H9 (cell line): ENCODE measurements around the gene ALKBH2. TPM values are rescaled to one million over a fixed set of nuclear protein-coding genes. Genes with fewer than 3 reads are reported as not detected.
A peak's percentile ranks its signal among the peaks of the same experiment; 100 is the strongest.

Source experiments
- DNase-seq: peaks from one replicate; pipeline ENCODE4 v3.0.0-alpha.2; 2017
- H2AFZ ChIP-seq: one replicate; pipeline ENCODE4 v1.6.1; 2013; ENCODE audit warnings: mild to moderate bottlenecking, low read length, control low read depth, moderate library complexity
- H2AK5ac ChIP-seq: 2 replicates; pipeline ENCODE4 v1.6.1; 2013; ENCODE audit warnings: low read length, control low read depth, mixed read lengths; ENCODE audit not compliant: insufficient read length
- H2BK120ac ChIP-seq: one replicate; pipeline ENCODE4 v1.6.1; 2013; ENCODE audit warnings: low read depth, mild to moderate bottlenecking, low read length, control low read depth, inconsistent platforms; ENCODE audit not compliant: poor library complexity, severe bottlenecking
- H2BK12ac ChIP-seq: 2 replicates; pipeline ENCODE4 v1.6.1; 2013; ENCODE audit warnings: low read length, control low read depth, mixed read lengths, low read depth; ENCODE audit not compliant: insufficient read length
- H2BK15ac ChIP-seq: 2 replicates; pipeline ENCODE4 v1.6.1; 2013; ENCODE audit warnings: low read depth, low read length, control low read depth
- H2BK20ac ChIP-seq: one replicate; pipeline ENCODE4 v1.6.1; 2013; ENCODE audit warnings: low read depth, mild to moderate bottlenecking, low read length, control low read depth, inconsistent platforms; ENCODE audit not compliant: poor library complexity, severe bottlenecking
- H2BK5ac ChIP-seq: 2 replicates; pipeline ENCODE4 v1.6.1; 2013; ENCODE audit warnings: low read length, control low read depth, mixed read lengths; ENCODE audit not compliant: insufficient read length
- H3K14ac ChIP-seq: 2 replicates; pipeline ENCODE4 v1.6.1; 2013; ENCODE audit warnings: low read length, control low read depth; ENCODE audit not compliant: insufficient read depth
- H3K18ac ChIP-seq: 2 replicates; pipeline ENCODE4 v1.6.1; 2013; ENCODE audit warnings: low read depth, mild to moderate bottlenecking, mixed read lengths, low read length, control low read depth; ENCODE audit not compliant: insufficient read length
- H3K23ac ChIP-seq: 2 replicates; pipeline ENCODE4 v1.6.1; 2013; ENCODE audit warnings: low read length, control low read depth, mixed read lengths, low read depth; ENCODE audit not compliant: insufficient read length
- H3K23me2 ChIP-seq: 2 replicates; pipeline ENCODE4 v1.6.1; 2013; ENCODE audit warnings: low read depth, mild to moderate bottlenecking, mixed read lengths, low read length, control low read depth; ENCODE audit not compliant: insufficient read length, poor library complexity, severe bottlenecking
- H3K27ac ChIP-seq: 2 replicates; pipeline ENCODE4 v1.5.1; 2013; ENCODE audit warnings: low read length, control low read depth, mixed read lengths, low read depth; ENCODE audit not compliant: insufficient read length
- H3K27me3 ChIP-seq: 2 replicates; pipeline ENCODE4 v1.6.1; 2013; ENCODE audit warnings: low read length, control low read depth, inconsistent platforms; ENCODE audit not compliant: insufficient read depth
- H3K4ac ChIP-seq: 2 replicates; pipeline ENCODE4 v1.6.1; 2013; ENCODE audit warnings: low read depth, mild to moderate bottlenecking, control low read depth, inconsistent platforms, low read length, moderate library complexity
- H3K4me1 ChIP-seq: 2 replicates; pipeline ENCODE4 v1.6.1; 2013; ENCODE audit warnings: low read length, control low read depth, inconsistent platforms; ENCODE audit not compliant: insufficient read depth
- H3K4me2 ChIP-seq: 2 replicates; pipeline ENCODE4 v1.6.1; 2013; ENCODE audit warnings: low read length, control low read depth, mixed read lengths; ENCODE audit not compliant: insufficient read length, insufficient read depth
- H3K56ac ChIP-seq: 2 replicates; pipeline ENCODE4 v1.6.1; 2013; ENCODE audit warnings: low read depth, mild to moderate bottlenecking, mixed read lengths, low read length, control low read depth; ENCODE audit not compliant: insufficient read length
- H3K79me1 ChIP-seq: 2 replicates; pipeline ENCODE4 v1.6.1; 2013; ENCODE audit warnings: low read depth, mild to moderate bottlenecking, moderate library complexity, low read length, control low read depth, inconsistent platforms; ENCODE audit not compliant: insufficient read depth, poor library complexity, severe bottlenecking
- H3K79me2 ChIP-seq: 2 replicates; pipeline ENCODE4 v1.6.1; 2013; ENCODE audit warnings: low read length, control low read depth, inconsistent platforms; ENCODE audit not compliant: insufficient read depth
- H3K9ac ChIP-seq: 2 replicates; pipeline ENCODE4 v1.6.1; 2013; ENCODE audit warnings: low read length, control low read depth, mixed read lengths; ENCODE audit not compliant: insufficient read length; ENCODE audit errors: extremely low read depth
- H3K9me3 ChIP-seq: one replicate; pipeline ENCODE4 v1.6.1; 2013; ENCODE audit warnings: low read depth, low read length, inconsistent platforms; ENCODE audit not compliant: control insufficient read depth
- H3T11ph ChIP-seq: one replicate; pipeline ENCODE4 v1.6.1; 2013; ENCODE audit warnings: mild to moderate bottlenecking, low read length, control low read depth, inconsistent platforms
- H4K20me1 ChIP-seq: one replicate; pipeline ENCODE4 v1.6.1; 2013; ENCODE audit not compliant: control insufficient read depth, insufficient read length, insufficient read depth
- H4K5ac ChIP-seq: 2 replicates; pipeline ENCODE4 v1.6.1; 2013; ENCODE audit warnings: low read depth, mild to moderate bottlenecking, mixed read lengths, low read length, control low read depth; ENCODE audit not compliant: insufficient read length
- H4K8ac ChIP-seq: replicated peaks from 2 replicates; pipeline ENCODE4 v1.6.1; 2013; ENCODE audit warnings: low read length, control low read depth, mixed read lengths, low read depth; ENCODE audit not compliant: insufficient read length
- H4K91ac ChIP-seq: 2 replicates; pipeline ENCODE4 v1.6.1; 2013; ENCODE audit warnings: low read depth, mild to moderate bottlenecking, moderate library complexity, mixed read lengths, low read length, control low read depth; ENCODE audit not compliant: insufficient read length
- H3K27ac Mint-ChIP-seq, 3 experiments: 2 replicates in 2 of 3; 3 replicates in 1 of 3; pipeline ENCODE4 v1.8.0; 2020 to 2021; ENCODE audit warnings: mixed read lengths in 3 of 3, mild to moderate bottlenecking in 1 of 3, moderate library complexity in 1 of 3
- H3K27me3 Mint-ChIP-seq: 2 replicates; pipeline ENCODE4 v1.8.0; 2021; ENCODE audit warnings: low read depth, mild to moderate bottlenecking, moderate library complexity, mixed read lengths
- H3K36me3 Mint-ChIP-seq, 3 experiments: 2 replicates in 2 of 3; 3 replicates in 1 of 3; pipeline ENCODE4 v1.8.0; 2020 to 2021; ENCODE audit warnings: low read depth in 3 of 3, mixed read lengths in 3 of 3; ENCODE audit not compliant: insufficient read depth in 1 of 3
- H3K4me1 Mint-ChIP-seq, 2 experiments: 2 replicates each; pipeline ENCODE4 v1.8.0; 2020; ENCODE audit warnings: mixed read lengths in 2 of 2
- H3K4me3 Mint-ChIP-seq, 2 experiments: 2 replicates in 1 of 2; 3 replicates in 1 of 2; pipeline ENCODE4 v1.8.0; 2020 to 2021; ENCODE audit warnings: mild to moderate bottlenecking in 2 of 2, mixed read lengths in 2 of 2, moderate library complexity in 1 of 2
- H3K9me3 Mint-ChIP-seq, 2 experiments: 2 replicates in 1 of 2; 3 replicates in 1 of 2; pipeline ENCODE4 v1.8.0; 2020; ENCODE audit warnings: mild to moderate bottlenecking in 2 of 2, mixed read lengths in 2 of 2, moderate library complexity in 1 of 2
- WGBS: extraction: QIAGEN DNeasy Blood & Tissue Kit; methylation state at CpG from one replicate; pipeline ENCODE4 v1.1.7; 2013; ENCODE audit warnings: missing lambda C conversion rate, low lambda C conversion rate, mixed read lengths; ENCODE audit not compliant: insufficient read length; ENCODE audit errors: extremely low coverage; 5-methylcytosine and 5-hydroxymethylcytosine counted together
- total RNA-seq: library from RNA; stranded (reverse); gene quantifications from 2 replicates; pipeline ENCODE4 v1.2.1, GENCODE V29; 2021
- TF ChIP-seq, protein P1 (sequence below): fragments of 200-600 bp; sonication (generic); conservative IDR thresholded peaks from 3 replicates; pipeline ENCODE4 v1.8.0; 2021; ENCODE audit warnings: antibody characterized with exemption, mild to moderate bottlenecking

ALKBH2 gene
- total RNA-seq, 1 experiment from 2014 or later: 24.4 TPM

DNA sequence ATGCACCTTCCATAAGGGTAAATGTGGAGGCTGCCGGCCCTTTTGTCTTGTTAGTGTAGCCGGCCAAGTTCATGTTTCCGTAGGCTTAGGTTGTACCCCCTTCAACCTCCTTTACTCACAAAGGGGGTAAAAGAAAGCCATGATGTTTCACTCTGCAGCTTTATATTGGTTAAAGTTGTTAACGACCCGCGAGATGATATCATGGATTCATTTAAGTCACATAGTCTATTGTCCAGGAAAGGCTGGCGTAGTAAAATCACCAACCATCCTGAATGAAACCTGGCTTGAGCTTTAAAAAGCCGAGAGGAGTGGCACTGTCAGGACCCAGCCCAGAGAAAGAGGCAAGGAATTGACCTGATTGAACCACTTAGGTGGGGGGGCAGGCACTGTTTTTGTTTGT lies 5.4 kb upstream of the ALKBH2 start:
- Mint-ChIP-seq H3K9me3 (no peaks in the 10 kb centered on the region), H3K4me3 (peak overlapping the region; percentile 86 to 89), H3K36me3 (peaks cover 39 to 49% (median 48%) of the 10 kb centered on the region in 3 experiments), H3K27me3 (no peaks in the 10 kb centered on the region), H3K27ac (no peak overlapping the region; a peak in 1 of 7 replicates), H3K4me1 (peaks cover 2 to 13% of the 10 kb centered on the region in 2 experiments)
- H3K9me3 ChIP-seq: no peaks in the 10 kb centered on the region
- TF ChIP-seq, protein P1, sequence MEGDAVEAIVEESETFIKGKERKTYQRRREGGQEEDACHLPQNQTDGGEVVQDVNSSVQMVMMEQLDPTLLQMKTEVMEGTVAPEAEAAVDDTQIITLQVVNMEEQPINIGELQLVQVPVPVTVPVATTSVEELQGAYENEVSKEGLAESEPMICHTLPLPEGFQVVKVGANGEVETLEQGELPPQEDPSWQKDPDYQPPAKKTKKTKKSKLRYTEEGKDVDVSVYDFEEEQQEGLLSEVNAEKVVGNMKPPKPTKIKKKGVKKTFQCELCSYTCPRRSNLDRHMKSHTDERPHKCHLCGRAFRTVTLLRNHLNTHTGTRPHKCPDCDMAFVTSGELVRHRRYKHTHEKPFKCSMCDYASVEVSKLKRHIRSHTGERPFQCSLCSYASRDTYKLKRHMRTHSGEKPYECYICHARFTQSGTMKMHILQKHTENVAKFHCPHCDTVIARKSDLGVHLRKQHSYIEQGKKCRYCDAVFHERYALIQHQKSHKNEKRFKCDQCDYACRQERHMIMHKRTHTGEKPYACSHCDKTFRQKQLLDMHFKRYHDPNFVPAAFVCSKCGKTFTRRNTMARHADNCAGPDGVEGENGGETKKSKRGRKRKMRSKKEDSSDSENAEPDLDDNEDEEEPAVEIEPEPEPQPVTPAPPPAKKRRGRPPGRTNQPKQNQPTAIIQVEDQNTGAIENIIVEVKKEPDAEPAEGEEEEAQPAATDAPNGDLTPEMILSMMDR: no peak
- H2AFZ ChIP-seq: no peak overlapping the region
- no peak overlapping the region for H2BK20ac ChIP-seq
- H2BK5ac ChIP-seq: no peak overlapping the region
- peaks cover 10% of the 10 kb centered on the region for H3K23me2 ChIP-seq
- peak overlapping the region; percentile 85 for H3K4me2 ChIP-seq
- no peak overlapping the region for H4K5ac ChIP-seq
- no peak overlapping the region; the same call in 1 of the 2 replicates for H3K4ac ChIP-seq
- no CpG with 5 or more reads among the region's 8 CpGs for WGBS
- no peak overlapping the region for H2BK12ac ChIP-seq
- no peak overlapping the region for H3K56ac ChIP-seq
- H3K4me1 ChIP-seq: no peaks in the 10 kb centered on the region
- peaks cover 8% of the 10 kb centered on the region for H3K79me1 ChIP-seq
- no peak for DNase-seq
- no peak overlapping the region for H2AK5ac ChIP-seq
- peak overlapping the region; percentile 68; the same call in 1 of the 2 replicates for H3K14ac ChIP-seq
- no peaks in the 10 kb centered on the region for H4K20me1 ChIP-seq
- no peak overlapping the region for H4K8ac ChIP-seq
- peaks cover 5% of the 10 kb centered on the region; the same call in 1 of the 2 replicates for H3K79me2 ChIP-seq
- H2BK15ac ChIP-seq: no peak overlapping the region
- H3K18ac ChIP-seq: peak overlapping the region; percentile 57
- no peak overlapping the region for H3T11ph ChIP-seq
- peak overlapping the region; percentile 82 for H3K9ac ChIP-seq
- no peak overlapping the region for H3K23ac ChIP-seq
- no peak overlapping the region for H2BK120ac ChIP-seq
- no peaks in the 10 kb centered on the region for H3K27me3 ChIP-seq
- H4K91ac ChIP-seq: no peak overlapping the region
- H3K27ac ChIP-seq: no peak overlapping the region
